Measurements from ENCODE around the gene GAL3ST1. TPM values are rescaled to one million over a fixed set of nuclear protein-coding genes. Genes with fewer than 3 reads are reported as not detected.
"Not testable (repeated sequence)": the region's sequence is repeated elsewhere in the genome, so short reads cannot be mapped to it uniquely, and the experiment has no call there.

GAL3ST1 gene
- total RNA-seq, 1 donor from 2014 or later = 2.5 TPM

DNA sequence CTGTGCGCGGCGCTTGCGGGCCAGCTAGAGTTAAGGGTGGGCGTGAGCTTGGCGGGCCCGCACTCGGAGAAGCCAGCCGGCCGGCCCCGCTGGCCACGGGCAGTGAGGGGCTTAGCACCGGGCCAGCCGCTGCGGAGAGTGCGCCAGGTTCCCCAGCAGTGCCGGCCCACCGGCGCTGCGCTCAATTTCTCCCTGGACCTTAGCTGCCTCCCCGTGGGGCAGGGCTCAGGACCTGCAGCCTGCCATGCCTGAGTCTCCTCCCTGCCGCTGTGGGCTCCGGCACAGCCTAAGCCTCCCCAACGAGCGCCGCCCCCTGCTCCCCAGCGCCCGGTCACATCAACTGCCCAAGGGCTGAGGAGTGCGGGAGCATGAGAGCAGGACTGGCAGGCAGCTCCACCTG is 22.4 kb upstream of the GAL3ST1 start:
- TF ChIP-seq, protein P1, sequence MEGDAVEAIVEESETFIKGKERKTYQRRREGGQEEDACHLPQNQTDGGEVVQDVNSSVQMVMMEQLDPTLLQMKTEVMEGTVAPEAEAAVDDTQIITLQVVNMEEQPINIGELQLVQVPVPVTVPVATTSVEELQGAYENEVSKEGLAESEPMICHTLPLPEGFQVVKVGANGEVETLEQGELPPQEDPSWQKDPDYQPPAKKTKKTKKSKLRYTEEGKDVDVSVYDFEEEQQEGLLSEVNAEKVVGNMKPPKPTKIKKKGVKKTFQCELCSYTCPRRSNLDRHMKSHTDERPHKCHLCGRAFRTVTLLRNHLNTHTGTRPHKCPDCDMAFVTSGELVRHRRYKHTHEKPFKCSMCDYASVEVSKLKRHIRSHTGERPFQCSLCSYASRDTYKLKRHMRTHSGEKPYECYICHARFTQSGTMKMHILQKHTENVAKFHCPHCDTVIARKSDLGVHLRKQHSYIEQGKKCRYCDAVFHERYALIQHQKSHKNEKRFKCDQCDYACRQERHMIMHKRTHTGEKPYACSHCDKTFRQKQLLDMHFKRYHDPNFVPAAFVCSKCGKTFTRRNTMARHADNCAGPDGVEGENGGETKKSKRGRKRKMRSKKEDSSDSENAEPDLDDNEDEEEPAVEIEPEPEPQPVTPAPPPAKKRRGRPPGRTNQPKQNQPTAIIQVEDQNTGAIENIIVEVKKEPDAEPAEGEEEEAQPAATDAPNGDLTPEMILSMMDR (IDR thresholded peaks at IDR 0.05) = no peak
- DNase-seq = no peak
- H3K9me3 ChIP-seq = no peaks in the 10 kb centered on the region
- no peak for ATAC-seq
- no peaks in the 10 kb centered on the region for H3K27me3 ChIP-seq
- no peaks in the 10 kb centered on the region for H3K36me3 ChIP-seq
- no peak overlapping the region for H3K27ac ChIP-seq
- H3K4me3 ChIP-seq = no peak overlapping the region
- intact Hi-C loops (cut with DNase I) = no loop called here
- no peaks in the 10 kb centered on the region for H3K4me1 ChIP-seq

DNA sequence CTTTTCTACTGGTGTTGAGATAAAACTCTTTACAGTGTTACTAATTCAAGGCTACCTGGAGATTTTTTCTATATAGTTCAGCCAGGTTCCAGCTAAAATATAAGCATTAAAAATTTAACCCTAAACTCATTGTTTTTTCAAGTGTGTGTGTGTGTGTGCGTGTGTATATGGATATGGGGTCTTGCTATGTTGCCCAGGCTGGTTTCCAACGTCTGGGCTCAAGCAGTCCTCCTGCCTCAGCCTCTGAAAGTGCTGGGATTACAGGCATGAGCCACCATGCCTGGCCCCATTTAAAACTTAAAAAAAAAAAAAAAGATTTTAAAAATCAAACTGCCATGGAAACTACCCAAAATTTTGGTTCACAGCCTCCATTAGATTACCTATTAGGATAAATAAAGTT is 21.7 kb upstream of the GAL3ST1 start:
- Histone ChIP-seq H3K4me3 (no peak overlapping the region), H3K27ac (no peak overlapping the region), H3K36me3 (no peaks in the 10 kb centered on the region), H3K27me3 (no peaks in the 10 kb centered on the region), H3K9me3 (no peaks in the 10 kb centered on the region), H3K4me1 (no peaks in the 10 kb centered on the region)
- TF ChIP-seq, protein P1 (IDR thresholded peaks at IDR 0.05) = no peak
- ATAC-seq (no peak), DNase-seq (no peak)
- intact Hi-C loops (cut with DNase I) = no loop called here

DNA sequence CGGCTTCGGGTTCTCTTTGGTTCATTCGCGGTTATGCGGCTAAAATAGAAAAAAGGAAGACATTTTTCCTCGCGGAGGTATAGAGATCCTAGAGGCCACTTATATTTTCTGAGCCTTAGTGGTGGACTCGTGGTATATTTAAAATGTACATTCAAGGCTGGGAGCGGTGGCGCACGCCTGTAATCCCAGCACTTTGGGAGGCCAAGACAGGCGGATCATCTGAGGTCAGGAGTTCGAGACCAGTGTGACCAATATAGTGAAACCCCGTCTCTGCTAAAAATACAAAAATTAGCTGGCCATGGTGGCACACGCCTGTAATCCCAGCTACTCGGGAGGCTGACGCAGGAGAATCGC is 17.9 kb upstream of the GAL3ST1 start:
- peaks cover 23% of the 10 kb centered on the region for H3K36me3 ChIP-seq
- H3K9me3 ChIP-seq; intact Hi-C loops (cut with DNase I); H3K27me3 ChIP-seq; ATAC-seq; DNase-seq: not testable (repeated sequence)
- H3K27ac ChIP-seq = peak overlapping the region; percentile 88
- H3K4me3 ChIP-seq = peak overlapping the region; percentile 95
- H3K4me1 ChIP-seq = peaks cover 10% of the 10 kb centered on the region

DNA sequence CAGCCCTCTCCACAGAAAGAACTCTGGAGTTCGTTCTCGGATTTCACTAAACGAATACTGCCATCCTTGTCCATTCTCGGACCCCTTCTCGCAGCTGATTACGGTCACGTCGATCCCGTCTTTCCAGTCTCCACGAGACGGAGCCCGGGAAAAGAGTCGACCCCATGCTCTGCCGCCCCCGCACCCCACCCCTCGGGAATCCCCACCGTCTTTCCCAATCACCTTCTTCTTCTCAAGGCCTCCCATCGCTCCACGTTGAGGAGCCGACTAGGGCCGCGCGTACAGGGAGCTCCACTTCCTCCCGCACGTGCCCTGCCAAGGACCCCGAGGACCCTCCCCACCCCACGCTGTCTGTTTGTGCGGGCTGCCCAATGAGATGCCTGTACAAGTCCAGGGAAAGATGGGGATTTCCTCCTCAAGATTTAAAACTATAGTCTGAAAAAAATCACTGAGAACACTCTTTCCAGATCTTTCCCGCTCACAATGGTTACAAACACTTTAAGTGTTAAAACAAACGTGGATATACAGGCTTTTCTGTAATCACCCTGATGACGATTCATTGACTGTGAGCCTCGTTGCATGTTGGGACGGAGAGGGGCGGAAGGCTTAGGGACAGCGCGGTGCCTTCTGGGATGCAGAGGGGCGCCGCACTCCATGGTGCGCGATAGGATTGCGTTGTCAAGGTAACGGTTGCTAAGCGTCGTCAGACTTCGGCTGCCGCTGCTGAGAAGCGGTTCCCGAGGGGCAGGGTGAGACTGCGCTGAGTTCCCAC is 17.3 kb upstream of the GAL3ST1 start, which contains the start of gene PES1:
TSS of gene PES1 (minus strand) at position 323 of the 772 bp plus-strand sequence. CDS start at position 246, 77 bp downstream.
- Histone ChIP-seq H3K27me3 (no peaks in the 10 kb centered on the region), H3K27ac (peak within 1 kb of the TSS; percentile 88), H3K9me3 (no peaks in the 10 kb centered on the region), H3K36me3 (peaks cover 29% of the 10 kb centered on the region), H3K4me3 (peak within 1 kb of the TSS; percentile 95), H3K4me1 (peaks cover 10% of the 10 kb centered on the region)
- DNase-seq = peak; percentile 95
- ATAC-seq = peak; percentile 99
- TF ChIP-seq, protein P1 (IDR thresholded peaks at IDR 0.05) = no peak
- intact Hi-C loops (cut with DNase I) = no loop called here

DNA sequence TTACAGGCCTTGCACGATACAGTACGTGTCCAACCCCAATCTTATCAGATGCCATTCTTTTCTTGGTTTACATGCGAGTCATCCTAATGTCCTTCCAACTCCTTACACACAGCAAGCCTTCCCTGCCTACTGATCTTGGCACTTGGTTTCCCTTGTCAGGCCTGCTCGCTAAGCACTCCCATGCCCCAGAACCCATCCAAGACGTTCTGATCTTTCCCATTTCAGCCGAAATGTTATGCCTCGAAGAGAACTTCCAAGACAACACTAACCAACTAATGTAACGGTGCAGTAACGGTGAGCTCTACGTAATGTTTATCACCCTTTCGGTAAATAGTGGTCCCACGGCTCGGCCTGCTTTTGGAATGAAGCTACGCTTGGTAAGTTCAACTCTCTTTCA is 16.7 kb upstream of the GAL3ST1 start:
- DNase-seq (no peak), ATAC-seq (no peak)
- Histone ChIP-seq H3K27ac (peak overlapping the region; percentile 88), H3K36me3 (peaks cover 34% of the 10 kb centered on the region), H3K9me3 (no peaks in the 10 kb centered on the region), H3K4me1 (peaks cover 10% of the 10 kb centered on the region), H3K27me3 (no peaks in the 10 kb centered on the region), H3K4me3 (peak overlapping the region; percentile 95)
- intact Hi-C loops (cut with DNase I) = no loop called here
- TF ChIP-seq, protein P1 (IDR thresholded peaks at IDR 0.05) = no peak

DNA sequence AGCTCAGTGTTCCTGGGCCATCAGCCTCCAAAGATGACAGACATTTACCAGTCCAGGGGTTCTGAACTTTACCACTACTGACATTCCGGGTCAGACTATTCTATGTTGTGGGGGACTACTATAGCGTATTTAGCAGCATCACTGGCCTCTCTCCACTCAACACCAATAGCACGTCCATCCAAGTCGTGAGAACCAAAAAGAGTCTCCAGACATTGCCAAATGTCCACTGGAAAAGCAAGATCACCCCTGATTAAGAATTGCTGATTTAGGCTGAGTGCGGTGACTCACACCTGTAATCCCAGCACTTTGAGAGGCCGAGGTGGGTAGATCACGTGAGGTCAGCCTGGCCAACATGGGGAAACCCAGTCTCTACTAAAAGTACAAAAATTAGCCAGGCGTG is 11.9 kb upstream of the GAL3ST1 start:
- intact Hi-C loops (cut with DNase I) = no loop called here
- ATAC-seq = no peak

More for the DNA sequence above, 11.9 kb upstream of the GAL3ST1 start:
- no peak for DNase-seq
- H3K36me3 ChIP-seq = peaks cover 82% of the 10 kb centered on the region
- H3K27ac ChIP-seq = no peak overlapping the region
- no peaks in the 10 kb centered on the region for H3K9me3 ChIP-seq
- H3K4me3 ChIP-seq = no peak overlapping the region
- H3K4me1 ChIP-seq = peaks cover 10% of the 10 kb centered on the region
- no peaks in the 10 kb centered on the region for H3K27me3 ChIP-seq
- TF ChIP-seq, protein P1 (IDR thresholded peaks at IDR 0.05) = no peak

Measured in upper lobe of right lung (tissue), 1 donor.